Measurements from ENCODE around the gene SLC12A9.
"Not testable (repeated sequence)": the region's sequence is repeated elsewhere in the genome, so short reads cannot be mapped to it uniquely, and the experiment has no call there.

Gene SLC12A9, protein sequence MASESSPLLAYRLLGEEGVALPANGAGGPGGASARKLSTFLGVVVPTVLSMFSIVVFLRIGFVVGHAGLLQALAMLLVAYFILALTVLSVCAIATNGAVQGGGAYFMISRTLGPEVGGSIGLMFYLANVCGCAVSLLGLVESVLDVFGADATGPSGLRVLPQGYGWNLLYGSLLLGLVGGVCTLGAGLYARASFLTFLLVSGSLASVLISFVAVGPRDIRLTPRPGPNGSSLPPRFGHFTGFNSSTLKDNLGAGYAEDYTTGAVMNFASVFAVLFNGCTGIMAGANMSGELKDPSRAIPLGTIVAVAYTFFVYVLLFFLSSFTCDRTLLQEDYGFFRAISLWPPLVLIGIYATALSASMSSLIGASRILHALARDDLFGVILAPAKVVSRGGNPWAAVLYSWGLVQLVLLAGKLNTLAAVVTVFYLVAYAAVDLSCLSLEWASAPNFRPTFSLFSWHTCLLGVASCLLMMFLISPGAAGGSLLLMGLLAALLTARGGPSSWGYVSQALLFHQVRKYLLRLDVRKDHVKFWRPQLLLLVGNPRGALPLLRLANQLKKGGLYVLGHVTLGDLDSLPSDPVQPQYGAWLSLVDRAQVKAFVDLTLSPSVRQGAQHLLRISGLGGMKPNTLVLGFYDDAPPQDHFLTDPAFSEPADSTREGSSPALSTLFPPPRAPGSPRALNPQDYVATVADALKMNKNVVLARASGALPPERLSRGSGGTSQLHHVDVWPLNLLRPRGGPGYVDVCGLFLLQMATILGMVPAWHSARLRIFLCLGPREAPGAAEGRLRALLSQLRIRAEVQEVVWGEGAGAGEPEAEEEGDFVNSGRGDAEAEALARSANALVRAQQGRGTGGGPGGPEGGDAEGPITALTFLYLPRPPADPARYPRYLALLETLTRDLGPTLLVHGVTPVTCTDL

DNA sequence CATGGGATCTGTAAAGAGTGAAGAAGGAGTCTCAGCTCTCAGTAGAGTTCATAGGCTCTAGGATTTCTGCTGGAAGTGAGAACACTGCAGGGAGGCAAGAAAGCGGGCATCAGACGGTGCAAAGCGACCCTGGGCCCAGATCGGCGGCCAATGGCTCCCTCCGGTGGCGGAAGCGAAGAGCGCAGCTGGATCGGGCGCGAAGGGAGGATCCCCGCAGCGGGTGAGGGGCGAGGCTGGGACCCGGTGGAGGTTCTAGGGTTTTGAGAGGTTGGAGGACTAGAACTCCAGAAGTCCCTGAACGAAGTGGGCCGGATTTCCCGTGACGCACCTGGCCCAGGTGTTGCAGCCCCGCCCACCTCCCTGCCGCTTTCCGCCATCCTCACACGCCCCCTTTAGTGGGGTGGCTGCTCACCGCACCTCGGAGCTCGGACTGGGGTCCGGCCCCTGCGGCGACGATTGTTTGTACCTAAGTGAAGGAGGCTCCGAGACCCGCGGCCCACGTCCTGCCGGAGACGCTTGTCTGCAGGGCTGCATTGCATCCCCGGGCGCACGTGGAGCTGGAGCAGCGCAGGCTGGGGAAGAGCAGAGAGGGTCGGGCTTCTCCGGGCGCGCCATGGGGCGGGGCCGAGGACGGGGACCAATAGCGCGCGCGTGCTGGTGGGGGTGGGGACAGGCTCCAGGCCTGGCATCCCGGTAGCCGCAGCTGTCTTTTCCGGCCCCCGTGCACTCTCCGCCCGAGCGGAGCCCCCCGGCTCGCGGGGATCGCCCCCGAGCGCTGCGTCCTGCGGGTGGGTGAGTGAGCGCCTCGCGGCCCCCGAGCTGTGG lies at the start of gene SLC12A9:
SLC12A9 (plus strand) TSS at position 666 of the 825 bp plus-strand sequence. CDS start 1,485 bp downstream, outside the sequence.
- DNase-seq (ENCODE audit: low read depth in 3 of 3, low spot score in 1 of 3): peak; percentile 45 to 77 (median 62)

DNA sequence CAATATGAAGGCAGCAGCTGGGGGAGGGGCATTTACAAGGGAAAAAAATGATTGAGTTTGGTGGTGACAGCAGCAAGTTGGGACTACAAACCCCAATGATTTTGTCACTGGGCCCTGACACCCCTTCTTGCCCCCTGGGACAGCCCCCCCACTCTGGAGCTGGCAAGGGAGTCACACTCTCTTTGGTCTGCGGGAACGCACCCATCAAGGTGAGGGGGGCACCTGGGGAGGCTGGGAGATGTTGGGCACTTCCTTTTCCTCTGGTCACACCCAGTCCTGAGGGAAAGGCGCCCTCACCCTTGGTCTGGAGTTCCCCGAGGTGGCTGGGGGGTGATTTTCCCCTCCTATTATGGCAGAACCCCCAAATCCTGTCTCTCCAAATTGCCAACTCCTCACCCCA lies 49.6 kb upstream of the SLC12A9 start:
- no peak for DNase-seq (ENCODE audit: low read depth in 3 of 3, low spot score in 1 of 3)

DNA sequence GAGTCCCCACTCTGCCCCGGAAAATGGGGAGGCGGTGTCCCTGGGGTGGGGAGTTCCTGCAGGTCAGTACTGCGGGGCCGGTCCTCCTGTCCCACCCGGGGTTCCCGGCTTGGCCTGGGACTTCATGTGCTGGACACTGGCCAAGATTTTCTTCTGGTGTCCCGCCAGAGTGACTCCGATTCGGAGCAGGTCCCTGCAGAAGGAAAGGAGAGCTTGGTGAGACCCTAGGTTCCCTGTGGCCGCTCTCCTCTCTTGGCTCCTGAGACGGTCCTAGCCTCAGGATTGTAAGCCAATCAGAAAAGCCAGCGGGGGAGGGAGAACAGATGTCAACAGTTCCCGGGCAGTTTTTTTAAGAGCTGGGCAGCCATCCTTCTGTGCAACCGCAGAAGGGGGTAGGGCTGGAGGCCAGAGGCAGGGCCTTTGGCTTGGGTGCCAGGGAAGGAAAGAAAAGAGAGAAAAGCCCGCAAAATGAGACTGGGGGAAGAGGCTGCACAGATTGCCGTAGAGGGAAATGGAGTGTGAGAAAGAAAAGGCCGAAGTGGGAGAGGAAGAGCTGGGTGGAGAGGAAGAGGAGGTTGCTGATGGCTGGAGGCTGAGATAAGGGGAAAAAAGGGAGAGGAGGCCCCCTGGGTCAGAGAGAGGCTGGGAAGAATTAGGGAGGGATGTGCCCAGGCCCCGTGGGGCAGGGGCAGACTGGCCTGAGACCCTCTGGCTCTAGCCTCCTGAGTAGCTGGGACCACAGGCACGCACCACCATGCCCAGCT lies 48.9 kb upstream of the SLC12A9 start:
- no peak for DNase-seq (ENCODE audit: low read depth in 3 of 3, low spot score in 1 of 3)

DNA sequence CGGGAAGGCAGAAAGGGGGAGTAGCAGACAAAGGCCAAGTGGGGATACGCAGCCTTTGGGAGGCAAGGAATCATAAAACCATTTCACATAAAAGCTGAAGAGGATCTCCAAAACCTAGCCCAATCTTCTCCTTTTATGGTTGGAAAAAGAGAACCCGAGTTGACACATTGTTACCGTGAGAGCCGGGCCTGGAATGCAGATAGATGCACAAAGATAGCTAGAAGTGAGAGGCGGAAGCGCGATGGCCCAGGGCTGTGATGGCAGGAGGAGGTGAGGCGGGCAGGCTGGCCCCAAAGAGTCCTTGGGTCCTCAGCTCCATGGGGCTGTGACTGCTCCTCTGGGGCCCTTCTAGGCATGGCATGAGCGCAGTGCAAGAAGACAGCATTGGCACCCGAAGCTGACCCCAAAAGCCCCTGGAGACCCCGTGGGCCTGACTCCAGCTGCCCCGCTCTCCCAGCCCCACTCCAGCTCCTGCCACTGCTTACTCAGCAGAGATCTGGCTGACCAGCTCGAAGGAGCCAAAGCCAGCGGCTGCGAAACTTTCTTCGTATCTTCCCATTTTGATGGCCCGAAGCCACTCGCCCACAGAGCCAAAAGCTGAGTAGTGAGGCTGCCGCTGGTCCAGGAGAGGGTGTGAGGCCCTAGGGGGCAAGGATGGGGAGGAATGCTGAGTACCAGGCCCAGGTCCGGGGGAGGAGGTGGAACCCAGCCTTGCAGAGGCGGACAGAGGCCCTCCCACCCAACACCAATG lies 47.7 kb upstream of the SLC12A9 start:
- no peak for DNase-seq (ENCODE audit: low read depth in 3 of 3, low spot score in 1 of 3)

DNA sequence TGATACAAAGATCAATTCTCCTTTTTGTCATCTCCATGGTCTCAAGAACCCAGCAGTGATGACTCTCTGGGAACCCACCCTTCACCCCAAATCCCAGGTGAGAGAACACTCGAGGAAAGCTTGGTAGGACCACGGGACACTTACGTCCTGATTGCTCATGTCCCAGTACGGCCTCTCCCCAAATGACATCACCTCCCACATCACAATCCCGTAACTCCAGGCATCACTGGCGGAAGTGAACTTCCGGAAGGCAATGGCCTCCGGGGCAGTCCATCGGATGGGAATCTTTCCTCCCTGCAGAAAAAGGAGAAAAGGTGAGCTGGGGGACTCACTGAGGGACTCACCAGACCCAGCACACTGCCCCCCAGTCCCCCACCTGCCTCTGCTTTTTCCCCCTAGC lies 46.2 kb upstream of the SLC12A9 start:
- DNase-seq (ENCODE audit: low read depth in 3 of 3, low spot score in 1 of 3): no peak

DNA sequence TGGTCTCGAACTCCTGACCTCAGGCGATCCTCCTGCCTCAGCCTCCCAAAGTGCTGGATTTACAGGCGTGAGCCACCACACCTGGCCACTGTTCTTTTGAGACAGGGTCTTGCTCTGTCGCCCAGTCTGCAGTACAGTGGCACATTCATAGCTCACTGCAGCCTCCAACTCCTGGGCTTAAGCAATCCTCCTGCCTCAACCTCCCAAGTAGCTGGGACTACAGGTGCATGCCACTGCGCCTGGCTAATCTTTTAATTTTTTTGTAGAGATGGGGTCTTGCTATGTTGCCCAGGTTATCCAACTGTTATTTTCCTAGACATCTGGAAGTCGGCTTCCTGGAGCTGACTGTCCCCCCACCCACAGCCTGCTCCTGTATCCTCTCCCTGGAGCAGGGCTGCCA lies 45.6 kb upstream of the SLC12A9 start:
- not testable (repeated sequence) for DNase-seq (ENCODE audit: low read depth in 3 of 3, low spot score in 1 of 3)

DNA sequence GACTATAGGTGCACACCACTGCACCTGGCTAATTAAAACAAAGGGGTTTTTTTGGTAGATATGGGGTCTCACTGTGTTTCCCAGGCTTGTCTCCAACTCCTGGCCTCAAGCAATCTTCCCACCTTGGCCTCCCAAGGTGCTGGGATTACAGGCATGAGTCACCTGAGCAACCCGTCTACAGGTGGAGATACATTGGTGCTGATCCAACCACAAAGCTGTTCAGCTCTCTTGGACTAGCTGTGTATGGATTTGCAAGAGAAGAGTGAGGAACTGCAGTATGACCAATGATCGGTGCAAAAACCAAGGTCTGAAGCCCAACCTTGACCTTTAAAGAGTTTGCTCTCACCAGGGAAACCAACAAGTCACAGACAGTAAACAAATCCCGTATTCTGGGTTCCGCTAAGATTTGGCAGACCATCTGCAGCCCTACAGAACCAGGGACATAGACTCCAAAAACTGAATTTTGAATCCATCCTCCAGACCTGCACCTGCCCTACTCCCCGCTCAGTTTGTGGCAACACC lies 44.1 kb upstream of the SLC12A9 start:
- DNase-seq (ENCODE audit: low read depth in 3 of 3, low spot score in 1 of 3): no peak

DNA sequence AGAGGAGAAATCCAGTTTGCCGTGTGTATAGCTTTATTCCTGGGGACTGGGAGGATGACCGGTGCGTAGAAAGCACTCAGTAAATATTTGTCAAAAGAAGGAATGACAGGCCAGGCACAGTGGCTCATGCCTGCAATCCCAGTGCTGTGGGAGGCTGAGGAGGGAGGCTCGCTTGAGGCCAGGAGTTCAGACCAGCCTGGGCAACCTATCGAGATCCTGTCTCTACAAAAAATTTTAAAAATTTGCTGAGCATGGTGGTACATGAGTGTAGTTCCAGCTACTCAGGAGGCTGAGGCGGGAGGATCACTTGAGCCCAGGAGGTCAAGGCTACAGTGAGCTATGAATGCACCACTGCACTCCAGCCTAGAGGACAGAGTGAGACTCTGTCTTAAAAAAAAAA lies 41.0 kb upstream of the SLC12A9 start:
- no peak for DNase-seq (ENCODE audit: low read depth in 3 of 3, low spot score in 1 of 3)

DNA sequence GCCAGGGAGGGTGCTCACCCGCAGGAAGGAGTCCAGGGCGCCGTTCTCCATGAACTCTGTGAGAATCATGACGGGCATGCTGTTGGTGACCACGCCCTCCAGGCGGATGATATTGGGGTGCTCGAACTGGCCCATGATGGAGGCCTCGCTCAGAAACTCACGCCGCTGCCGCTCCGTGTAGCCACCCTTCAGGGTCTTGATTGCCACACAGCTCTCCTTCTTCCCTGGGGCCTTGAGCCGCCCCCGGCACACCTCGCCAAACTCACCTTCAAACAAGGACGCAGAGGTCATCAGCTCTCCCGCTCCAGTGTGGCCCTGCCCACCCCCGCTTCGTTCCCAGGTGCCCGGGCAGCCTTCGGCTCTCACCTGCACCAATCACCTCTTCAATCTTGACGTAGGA lies 39.8 kb upstream of the SLC12A9 start:
- DNase-seq (ENCODE audit: low read depth in 3 of 3, low spot score in 1 of 3): no peak

DNA sequence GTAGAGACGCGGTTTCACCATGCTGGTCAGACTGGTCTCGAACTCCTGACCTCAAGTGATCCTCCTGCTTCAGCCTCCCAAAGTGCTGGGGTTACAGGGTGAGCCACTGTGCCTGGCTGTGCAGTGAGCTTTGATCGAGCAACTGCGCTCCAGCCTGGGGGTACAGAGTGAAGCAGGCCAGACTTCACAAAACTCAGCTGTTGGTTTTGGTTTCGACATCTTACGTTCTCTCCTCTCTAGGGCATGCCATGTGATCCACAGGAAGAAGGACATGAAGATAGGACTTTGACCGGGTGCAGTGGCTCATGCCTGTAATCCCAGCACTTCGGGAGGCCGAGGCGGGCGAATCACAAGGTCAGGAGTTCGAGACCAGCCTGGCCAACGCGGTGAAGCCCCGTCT lies 36.0 kb upstream of the SLC12A9 start:
- DNase-seq (ENCODE audit: low read depth in 3 of 3, low spot score in 1 of 3): not testable (repeated sequence)

DNA sequence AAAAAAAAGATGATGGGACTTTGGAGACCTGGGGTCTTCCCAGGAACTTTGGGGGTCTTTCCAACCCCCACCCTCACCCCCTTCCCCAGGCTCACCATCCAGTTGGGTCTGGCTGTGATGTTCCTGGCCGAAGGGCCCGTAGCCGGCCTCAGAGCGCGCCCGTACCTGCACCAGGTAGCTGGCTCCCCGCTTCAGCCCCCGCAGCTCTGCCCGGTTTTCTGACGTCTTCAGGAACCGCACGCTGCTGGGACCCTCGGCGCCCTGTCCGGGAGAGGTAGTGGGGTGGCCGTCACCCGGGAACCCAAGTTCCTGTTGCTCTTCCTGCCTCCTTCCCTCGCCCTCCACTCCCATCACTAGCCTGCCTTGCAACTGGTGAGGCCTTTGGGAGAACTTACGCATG lies 35.4 kb upstream of the SLC12A9 start:
- DNase-seq (ENCODE audit: low read depth in 3 of 3, low spot score in 1 of 3): no peak

DNA sequence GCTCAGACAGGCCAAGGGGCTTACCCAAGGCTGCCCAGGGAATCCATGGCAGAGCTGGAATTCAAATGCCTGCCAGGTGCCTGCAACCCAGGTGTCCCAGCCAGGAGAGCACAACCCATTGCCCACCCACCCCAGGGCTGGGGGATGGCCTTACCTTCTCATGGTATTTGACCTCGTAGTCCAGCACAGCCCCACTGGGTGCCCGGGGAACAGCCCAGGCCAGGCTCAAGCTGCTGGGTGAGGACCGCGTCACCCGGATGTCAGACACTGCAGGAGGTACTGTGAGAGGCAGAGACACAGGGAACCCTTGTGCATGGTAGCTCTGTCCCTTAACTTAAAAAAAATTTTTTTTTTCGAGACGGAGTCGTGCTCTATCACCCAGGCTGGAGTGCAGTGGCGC lies 34.1 kb upstream of the SLC12A9 start:
- DNase-seq (ENCODE audit: low read depth in 3 of 3, low spot score in 1 of 3): no peak

DNA sequence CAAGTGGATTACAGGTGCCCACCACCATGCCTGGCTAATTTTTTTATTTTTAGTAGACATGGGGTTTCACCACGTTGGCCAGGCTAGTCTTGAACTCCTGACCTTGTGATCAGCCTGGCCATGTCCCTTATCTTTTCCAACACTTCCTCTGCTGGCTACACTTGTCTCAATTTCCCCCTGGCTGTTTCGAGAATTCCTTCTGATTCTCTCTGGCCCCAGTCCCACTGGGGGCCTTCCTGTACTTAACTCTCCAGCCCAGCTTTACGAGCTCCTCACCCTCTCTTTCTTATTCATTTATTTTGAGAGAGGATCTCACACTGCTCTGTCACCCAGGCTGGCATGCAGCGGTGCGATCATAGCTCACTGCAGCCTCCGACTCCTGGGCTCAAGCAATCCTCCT lies 33.7 kb upstream of the SLC12A9 start:
- DNase-seq (ENCODE audit: low read depth in 3 of 3, low spot score in 1 of 3): no peak

DNA sequence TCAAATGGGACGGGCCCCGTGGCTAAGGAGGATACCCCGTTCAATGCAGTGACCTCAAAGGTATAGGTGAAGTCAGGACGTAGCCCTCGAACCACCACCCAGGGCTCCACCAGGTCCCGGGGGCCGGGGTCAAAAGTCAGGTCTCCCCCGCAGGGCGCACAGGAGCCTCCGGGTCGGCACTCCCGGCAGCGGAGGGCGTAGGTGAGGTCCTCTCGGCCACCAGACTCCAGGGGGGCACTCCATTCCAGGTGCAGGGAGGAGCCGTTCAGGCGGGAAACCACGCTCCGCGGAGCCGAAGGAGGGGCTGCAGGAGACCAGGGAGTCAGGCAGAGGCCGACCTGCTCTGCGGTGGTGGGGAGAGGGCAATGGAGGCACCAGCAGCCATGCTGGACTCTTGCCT lies 32.9 kb upstream of the SLC12A9 start:
- DNase-seq (ENCODE audit: low read depth in 3 of 3, low spot score in 1 of 3): no peak

DNA sequence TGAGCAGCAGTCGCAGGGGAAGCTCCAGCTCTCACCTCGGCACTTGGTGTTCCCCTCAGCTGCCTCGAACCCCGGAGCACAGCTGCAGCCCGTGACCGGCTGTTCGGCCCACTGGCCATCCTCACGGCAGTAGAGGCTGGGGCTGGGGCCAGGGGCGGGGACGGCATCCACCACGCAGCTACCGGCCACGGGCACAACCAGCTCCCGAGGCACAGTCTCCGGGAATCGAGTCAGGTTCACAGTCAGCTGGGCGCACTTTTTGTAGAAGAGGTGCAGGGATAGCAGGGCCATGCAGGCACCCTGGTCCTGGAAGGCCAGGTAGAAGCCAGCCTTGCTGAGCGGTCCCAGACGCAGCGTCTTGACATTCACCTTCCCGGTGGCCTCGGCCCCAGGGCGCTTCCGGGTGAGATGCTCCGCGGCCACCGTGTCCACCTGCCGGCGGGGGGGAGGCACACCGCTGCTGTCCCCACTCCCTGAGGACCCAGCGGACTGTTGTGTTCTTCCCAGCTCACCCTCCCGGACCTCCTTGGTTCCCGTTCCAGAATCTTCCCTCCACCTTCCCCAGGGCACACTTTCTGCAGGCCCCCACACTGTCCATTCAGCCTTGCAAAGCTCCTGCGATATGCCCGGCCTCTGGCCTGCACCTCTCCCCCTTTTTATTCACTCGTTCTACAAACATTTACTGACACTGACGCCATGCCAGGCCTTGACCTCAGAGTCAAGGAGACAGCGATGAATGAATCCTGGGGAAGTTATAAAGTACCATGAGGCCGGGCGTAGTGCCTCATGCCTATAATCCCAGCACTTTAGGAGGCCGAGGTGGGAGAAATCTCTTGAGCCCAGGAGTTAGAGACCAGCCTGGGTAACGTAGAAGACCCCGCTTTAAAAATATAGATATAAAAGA lies 30.0 kb upstream of the SLC12A9 start:
- no peak for DNase-seq (ENCODE audit: low read depth in 3 of 3, low spot score in 1 of 3)

DNA sequence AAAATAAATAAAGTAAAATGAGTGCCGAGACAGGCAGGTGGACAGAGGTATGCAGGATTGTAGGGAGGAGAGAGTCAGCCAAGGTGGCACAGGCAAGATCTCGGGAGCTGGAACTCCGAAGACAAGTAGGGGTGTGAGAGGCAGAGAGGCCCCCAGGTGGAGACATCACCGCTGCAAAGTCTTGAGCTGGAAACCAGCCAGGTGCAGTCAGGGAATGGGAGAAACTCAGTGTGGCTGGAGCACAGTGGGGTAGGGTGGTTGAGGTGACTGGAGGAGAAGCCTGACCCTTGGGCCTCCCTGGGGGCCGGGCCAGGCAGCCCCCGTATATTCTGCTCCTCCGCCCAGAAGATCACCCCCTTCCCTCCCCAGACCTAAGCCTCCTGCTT lies 29.4 kb upstream of the SLC12A9 start:
- no peak for DNase-seq (ENCODE audit: low read depth in 3 of 3, low spot score in 1 of 3)

DNA sequence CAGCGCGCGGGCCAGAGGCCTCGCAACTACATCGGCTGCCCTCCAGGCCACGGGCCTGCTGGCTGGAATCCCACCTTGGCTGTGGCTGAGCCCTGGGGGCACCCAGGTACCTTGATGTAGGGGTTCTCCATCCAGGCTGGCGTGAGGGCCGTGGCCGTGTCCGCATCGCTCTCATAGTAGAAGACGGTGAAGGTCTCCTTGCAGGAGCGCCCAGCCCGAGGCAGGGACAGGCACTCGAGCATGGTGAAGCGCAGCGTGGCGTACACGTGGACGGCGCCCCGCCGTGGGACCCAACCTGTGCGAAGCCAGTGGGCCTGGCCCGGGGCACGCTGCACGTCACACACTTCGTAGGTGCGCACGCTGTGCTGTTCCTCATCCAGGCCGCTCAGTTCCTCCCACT lies 29.0 kb upstream of the SLC12A9 start:
- no peak for DNase-seq (ENCODE audit: low read depth in 3 of 3, low spot score in 1 of 3)

DNA sequence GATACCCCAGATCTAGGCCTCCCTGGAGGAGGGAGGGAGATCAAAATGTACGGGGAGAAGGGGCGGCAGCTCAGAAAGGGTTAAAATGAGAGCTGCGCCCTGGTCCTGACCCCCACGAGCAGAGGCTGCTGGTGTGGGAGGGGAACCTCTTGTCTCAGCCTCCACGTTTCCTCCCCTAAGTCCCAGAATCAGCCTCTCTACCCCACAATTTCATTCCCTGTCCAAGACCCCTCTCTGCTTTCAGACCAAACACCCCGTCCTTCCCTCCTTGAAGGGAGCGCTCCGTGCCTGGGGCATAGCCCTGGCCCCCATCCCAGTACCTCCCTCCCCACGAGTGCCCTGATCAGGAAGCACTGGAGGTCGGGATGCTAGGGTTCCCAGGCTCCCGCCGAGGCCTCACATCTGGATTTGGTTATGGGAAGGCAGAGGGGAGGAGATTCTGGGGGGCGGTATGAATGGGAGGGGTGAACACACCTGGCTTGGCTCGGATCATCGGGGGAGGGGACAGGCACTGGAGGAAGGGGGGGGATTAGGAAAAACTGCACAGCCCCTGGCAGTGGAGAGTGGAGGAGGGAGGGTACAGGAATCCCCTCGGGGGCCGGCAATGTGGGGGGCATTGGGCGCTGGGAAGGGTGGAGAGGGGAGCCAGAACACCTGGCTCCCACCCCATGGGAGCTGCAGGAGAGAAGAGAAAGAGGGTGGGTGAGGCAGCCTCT lies 27.9 kb upstream of the SLC12A9 start:
- no peak for DNase-seq (ENCODE audit: low read depth in 3 of 3, low spot score in 1 of 3)

Data from stimulated activated CD4-positive, alpha-beta T cell treated with anti-CD3 and anti-CD28 coated beads, TNF-alpha, amount 100 ng/mL, for 1 hour (primary cell).